ENCODE measurements around the gene OSBPL8. TPM values are rescaled to one million over a fixed set of nuclear protein-coding genes. Genes with fewer than 3 reads are reported as not detected.

The OSBPL8 gene
- total and polyA plus RNA-seq, 8 donors = 7.7 to 147 (median 29.4) TPM

- WGBS, 5 donors = 66 to 81% (median 77%) methylated on average over 5 of the region's 5 CpGs
- Histone ChIP-seq H3K36me3 (no peaks in the 10 kb centered on the region), H3K4me3 (no peak overlapping the region), H3K9me3 (no peaks in the 10 kb centered on the region), H3K4me1 (peaks cover 0 to 35% (median 7%) of the 10 kb centered on the region in 4 donors), H3K27ac (no peak overlapping the region), H3K27me3 (no peaks in the 10 kb centered on the region)
- DNase-seq = no peak
- intact Hi-C loops (cut with DNase I; ENCODE audit: low total_unique reads) = no loop called here
- TF ChIP-seq, protein P1, sequence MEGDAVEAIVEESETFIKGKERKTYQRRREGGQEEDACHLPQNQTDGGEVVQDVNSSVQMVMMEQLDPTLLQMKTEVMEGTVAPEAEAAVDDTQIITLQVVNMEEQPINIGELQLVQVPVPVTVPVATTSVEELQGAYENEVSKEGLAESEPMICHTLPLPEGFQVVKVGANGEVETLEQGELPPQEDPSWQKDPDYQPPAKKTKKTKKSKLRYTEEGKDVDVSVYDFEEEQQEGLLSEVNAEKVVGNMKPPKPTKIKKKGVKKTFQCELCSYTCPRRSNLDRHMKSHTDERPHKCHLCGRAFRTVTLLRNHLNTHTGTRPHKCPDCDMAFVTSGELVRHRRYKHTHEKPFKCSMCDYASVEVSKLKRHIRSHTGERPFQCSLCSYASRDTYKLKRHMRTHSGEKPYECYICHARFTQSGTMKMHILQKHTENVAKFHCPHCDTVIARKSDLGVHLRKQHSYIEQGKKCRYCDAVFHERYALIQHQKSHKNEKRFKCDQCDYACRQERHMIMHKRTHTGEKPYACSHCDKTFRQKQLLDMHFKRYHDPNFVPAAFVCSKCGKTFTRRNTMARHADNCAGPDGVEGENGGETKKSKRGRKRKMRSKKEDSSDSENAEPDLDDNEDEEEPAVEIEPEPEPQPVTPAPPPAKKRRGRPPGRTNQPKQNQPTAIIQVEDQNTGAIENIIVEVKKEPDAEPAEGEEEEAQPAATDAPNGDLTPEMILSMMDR (IDR thresholded peaks at IDR 0.05) = no peak
- no peak for TF ChIP-seq POLR2AphosphoS5 (IDR thresholded peaks at IDR 0.05)
- no peak for TF ChIP-seq EP300 (IDR thresholded peaks at IDR 0.05)
- no peak for TF ChIP-seq POLR2A (IDR thresholded peaks at IDR 0.05)
Measured at GRCh38 chr12:76533331-76533730, 26.2 kb downstream of the OSBPL8 start.

DNA sequence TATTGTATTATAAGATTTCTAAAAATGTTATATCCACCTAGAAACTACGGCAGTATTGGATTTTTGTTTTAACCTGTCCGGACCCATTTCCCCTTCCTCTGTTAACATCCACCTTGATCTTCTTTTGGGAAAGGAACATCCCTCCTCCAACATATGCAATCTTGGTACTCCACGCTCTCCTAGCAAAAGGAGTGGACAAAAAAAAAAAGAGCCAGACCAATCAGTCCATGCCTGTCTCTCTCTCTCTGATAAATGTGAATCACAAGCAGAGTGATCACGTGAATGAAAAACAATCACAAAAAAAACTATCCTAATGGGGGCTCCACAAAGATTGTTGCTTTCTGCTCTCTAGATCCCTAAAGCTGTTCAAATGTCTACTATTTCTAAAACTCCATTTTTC lies 27.1 kb downstream of the OSBPL8 start:
- H3K36me3 ChIP-seq = no peaks in the 10 kb centered on the region
- H3K4me3 ChIP-seq = no peak overlapping the region
- intact Hi-C loops (cut with DNase I; ENCODE audit: low total_unique reads) = no loop called here
- peaks cover 0 to 32% (median 7%) of the 10 kb centered on the region in 4 donors for H3K4me1 ChIP-seq
- H3K9me3 ChIP-seq = no peaks in the 10 kb centered on the region
- no peak for TF ChIP-seq POLR2A (IDR thresholded peaks at IDR 0.05)
- no peak for TF ChIP-seq EP300 (IDR thresholded peaks at IDR 0.05)
- TF ChIP-seq, protein P1 (IDR thresholded peaks at IDR 0.05) = no peak
- no peak for TF ChIP-seq POLR2AphosphoS5 (IDR thresholded peaks at IDR 0.05)
- no peak overlapping the region for H3K27ac ChIP-seq
- no peak for DNase-seq
- H3K27me3 ChIP-seq = no peaks in the 10 kb centered on the region
- 92 to 96% (median 95%) methylated on average over 4 of the region's 4 CpGs for WGBS, 5 donors

DNA sequence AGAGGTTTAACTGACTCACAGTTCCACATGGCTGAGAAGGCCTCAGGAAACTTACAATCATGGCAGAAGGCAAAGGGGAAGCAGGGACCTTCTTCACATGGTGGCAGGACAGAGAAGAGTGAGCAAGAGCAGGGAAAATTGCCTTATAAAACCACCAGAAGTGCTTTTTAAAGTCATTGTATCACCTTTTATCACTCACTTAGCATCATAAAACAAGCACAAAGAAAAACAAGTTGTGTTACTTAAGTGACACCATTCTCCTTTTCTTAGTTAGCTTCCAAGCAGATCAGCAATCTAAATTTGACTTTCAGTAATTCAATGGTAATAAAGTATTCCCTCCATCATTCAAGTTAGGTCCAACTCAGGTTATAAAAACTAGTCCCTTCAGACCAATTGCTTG lies 28.5 kb downstream of the OSBPL8 start:
- TF ChIP-seq POLR2AphosphoS5 (IDR thresholded peaks at IDR 0.05) (no peak), POLR2A (IDR thresholded peaks at IDR 0.05) (no peak), EP300 (IDR thresholded peaks at IDR 0.05) (no peak)
- TF ChIP-seq, protein P1 (IDR thresholded peaks at IDR 0.05) = no peak
- DNase-seq = no peak
- intact Hi-C loops (cut with DNase I; ENCODE audit: low total_unique reads) = no loop called here

GRCh38 chr12:76530516-76530915 lies 29.1 kb downstream of the OSBPL8 start:
- TF ChIP-seq, protein P1 (IDR thresholded peaks at IDR 0.05) = no peak
- TF ChIP-seq EP300 (IDR thresholded peaks at IDR 0.05) (no peak), POLR2AphosphoS5 (IDR thresholded peaks at IDR 0.05) (no peak), POLR2A (IDR thresholded peaks at IDR 0.05) (no peak)
- H3K4me3 ChIP-seq = no peak overlapping the region
- no peaks in the 10 kb centered on the region for H3K36me3 ChIP-seq
- H3K27ac ChIP-seq = no peak overlapping the region
- WGBS, 5 donors = 56 to 94% (median 73%) methylated on average over 1 of the region's 1 CpG
- DNase-seq = no peak
- H3K9me3 ChIP-seq = no peaks in the 10 kb centered on the region
- intact Hi-C loops (cut with DNase I; ENCODE audit: low total_unique reads) = no loop called here
- peaks cover 0 to 30% (median 7%) of the 10 kb centered on the region in 4 donors for H3K4me1 ChIP-seq
- H3K27me3 ChIP-seq = no peaks in the 10 kb centered on the region

More for the DNA sequence above, 28.5 kb downstream of the OSBPL8 start:
- H3K4me3 ChIP-seq = no peak overlapping the region
- H3K4me1 ChIP-seq = peaks cover 0 to 30% (median 7%) of the 10 kb centered on the region in 4 donors
- H3K9me3 ChIP-seq = no peaks in the 10 kb centered on the region
- no peaks in the 10 kb centered on the region for H3K27me3 ChIP-seq
- no peaks in the 10 kb centered on the region for H3K36me3 ChIP-seq
- no peak overlapping the region for H3K27ac ChIP-seq

Data from stomach (tissue), 9 donors.